Measurements from ENCODE around the gene CFAP161. TPM values are rescaled to one million over a fixed set of nuclear protein-coding genes. Genes with fewer than 3 reads are reported as not detected.

The CFAP161 gene
- total RNA-seq, 4 donors from 2014 or later = 0.49 to 0.68 TPM; not detected in 2

GRCh38 chr15:81117581-81117980, 16.5 kb upstream of the CFAP161 start:
- no peak for TF ChIP-seq CTCF (IDR thresholded peaks at IDR 0.05; ENCODE audit: low read depth)

- TF ChIP-seq CTCF (IDR thresholded peaks at IDR 0.05; ENCODE audit: low read depth) = no peak
Observed at GRCh38 chr15:81118361-81118760, 15.7 kb upstream of the CFAP161 start.

GRCh38 chr15:81120069-81120468, 14.0 kb upstream of the CFAP161 start:
- no peak for TF ChIP-seq CTCF (IDR thresholded peaks at IDR 0.05; ENCODE audit: low read depth)

GRCh38 chr15:81126892-81127291, 7.2 kb upstream of the CFAP161 start:
- no peak for TF ChIP-seq CTCF (IDR thresholded peaks at IDR 0.05; ENCODE audit: low read depth)

- no peak for TF ChIP-seq CTCF (IDR thresholded peaks at IDR 0.05; ENCODE audit: low read depth)
Observed at GRCh38 chr15:81146006-81146405, 11.9 kb downstream of the CFAP161 start.

- TF ChIP-seq CTCF (IDR thresholded peaks at IDR 0.05; ENCODE audit: low read depth) = no peak
Observed at GRCh38 chr15:81146466-81146865, 12.4 kb downstream of the CFAP161 start.

GRCh38 chr15:81151389-81151788, 17.3 kb downstream of the CFAP161 start:
- TF ChIP-seq CTCF (IDR thresholded peaks at IDR 0.05; ENCODE audit: low read depth) = no peak
